Vagina (tissue), 2 donors: ENCODE data around the gene IRAG1. TPM values are rescaled to one million over a fixed set of nuclear protein-coding genes. Genes with fewer than 3 reads are reported as not detected.

Experiments used
- DNase-seq, 2 donors: peaks; one replicate each; pipeline ENCODE4 v3.0.0-alpha.2; 2017; ENCODE audit errors: extremely low spot score in 2 of 2
- H3K27ac ChIP-seq: fragments of 200-600 bp; sonication (generic); one replicate; pipeline ENCODE4 v1.5.1; 2019
- H3K27me3 ChIP-seq: fragments of 200-600 bp; sonication (generic); one replicate; pipeline ENCODE4 v1.5.1; 2019
- H3K36me3 ChIP-seq, 2 donors: fragments of 200-600 bp; sonication (generic); one replicate each; pipeline ENCODE4 v1.5.1; 2017 to 2019
- H3K4me1 ChIP-seq: fragments of 200-600 bp; sonication (generic); one replicate; pipeline ENCODE4 v1.5.1; 2019
- H3K4me3 ChIP-seq, 2 donors: fragments of 200-600 bp; sonication (generic); 1 replicate in 1 of 2; 2 replicates in 1 of 2; pipeline ENCODE4 v1.5.1; 2016 to 2019
- H3K9me3 ChIP-seq: fragments of 200-600 bp; sonication (generic); one replicate; pipeline ENCODE4 v1.5.1; 2019
- POLR2A ChIP-seq, 2 donors: fragments of 450-650 bp; IDR thresholded peaks; one replicate each; pipeline ENCODE4 v1.6.1; 2017; ENCODE audit warnings: antibody characterized with exemption in 2 of 2, mild to moderate bottlenecking in 2 of 2, moderate library complexity in 2 of 2
- POLR2AphosphoS5 ChIP-seq, 2 donors: sonication (generic); formaldehyde crosslinking; IDR thresholded peaks; one replicate each; pipeline ENCODE4 v1.9.0; 2017; ENCODE audit warnings: antibody characterized with exemption in 2 of 2, mild to moderate bottlenecking in 2 of 2, low read depth in 1 of 2; ENCODE audit not compliant: insufficient read depth in 1 of 2
- intact Hi-C: fragments of 100-400 bp; cut with DNase I; formaldehyde crosslinking; loops from one replicate; pipeline ENCODE4 v1.15.1; 2023
- small RNA-seq: library from RNA; depleted of rRNA; stranded (forward); fragments of <200 nt; gene quantifications from one replicate; pipeline ENCODE3, GENCODE V24; 2016
- total RNA-seq: library from RNA; depleted of rRNA; stranded (reverse); fragments of >200 nt; gene quantifications from one replicate; pipeline ENCODE4 v1.2.3, GENCODE V29; 2016
- TF ChIP-seq, protein P1 (sequence below), 3 experiments: fragments of 450-650 bp in 2 of 3; fragments of 200-600 bp in 1 of 3; sonication (generic) in 1 of 3; IDR thresholded peaks; one replicate each; pipeline ENCODE4 v1.5.1; 2017 to 2019; ENCODE audit warnings: antibody characterized with exemption in 3 of 3, mild to moderate bottlenecking in 2 of 3, moderate library complexity in 2 of 3

The IRAG1 gene
- total RNA-seq, 1 donor from 2014 or later = 18.2 TPM

DNA sequence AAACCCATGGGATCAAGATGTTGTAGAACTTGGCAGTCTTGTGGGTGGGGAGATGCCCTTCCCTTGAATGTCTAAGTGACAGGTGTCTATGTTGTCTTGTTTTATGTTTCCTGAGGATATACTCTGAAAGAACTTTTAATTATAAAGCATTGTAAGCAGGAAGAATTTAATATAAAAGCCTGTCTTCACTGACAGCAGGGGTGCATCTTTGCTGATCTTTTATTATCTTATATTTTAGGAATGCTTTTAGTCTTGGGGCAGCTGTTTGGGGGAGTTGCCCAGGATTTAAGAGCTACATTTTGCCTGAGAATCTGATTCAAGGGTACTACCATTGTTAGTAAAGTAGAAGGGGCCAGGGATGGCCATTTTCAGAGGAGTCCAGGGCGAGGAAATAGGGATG, 43.4 kb downstream of the IRAG1 start:
- H3K27ac ChIP-seq = peak overlapping the region; percentile 6
- no peaks in the 10 kb centered on the region for H3K9me3 ChIP-seq
- H3K36me3 ChIP-seq = no peaks in the 10 kb centered on the region
- H3K4me1 ChIP-seq = peaks cover 49% of the 10 kb centered on the region
- no peak overlapping the region for H3K4me3 ChIP-seq
- intact Hi-C loops = no loop called here
- H3K27me3 ChIP-seq = no peaks in the 10 kb centered on the region
- DNase-seq = no peak
- TF ChIP-seq POLR2AphosphoS5 (IDR thresholded peaks at IDR 0.05; ENCODE audit: insufficient read depth in 1 of 2, low read depth in 1 of 2) = no peak
- TF ChIP-seq, protein P1, sequence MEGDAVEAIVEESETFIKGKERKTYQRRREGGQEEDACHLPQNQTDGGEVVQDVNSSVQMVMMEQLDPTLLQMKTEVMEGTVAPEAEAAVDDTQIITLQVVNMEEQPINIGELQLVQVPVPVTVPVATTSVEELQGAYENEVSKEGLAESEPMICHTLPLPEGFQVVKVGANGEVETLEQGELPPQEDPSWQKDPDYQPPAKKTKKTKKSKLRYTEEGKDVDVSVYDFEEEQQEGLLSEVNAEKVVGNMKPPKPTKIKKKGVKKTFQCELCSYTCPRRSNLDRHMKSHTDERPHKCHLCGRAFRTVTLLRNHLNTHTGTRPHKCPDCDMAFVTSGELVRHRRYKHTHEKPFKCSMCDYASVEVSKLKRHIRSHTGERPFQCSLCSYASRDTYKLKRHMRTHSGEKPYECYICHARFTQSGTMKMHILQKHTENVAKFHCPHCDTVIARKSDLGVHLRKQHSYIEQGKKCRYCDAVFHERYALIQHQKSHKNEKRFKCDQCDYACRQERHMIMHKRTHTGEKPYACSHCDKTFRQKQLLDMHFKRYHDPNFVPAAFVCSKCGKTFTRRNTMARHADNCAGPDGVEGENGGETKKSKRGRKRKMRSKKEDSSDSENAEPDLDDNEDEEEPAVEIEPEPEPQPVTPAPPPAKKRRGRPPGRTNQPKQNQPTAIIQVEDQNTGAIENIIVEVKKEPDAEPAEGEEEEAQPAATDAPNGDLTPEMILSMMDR (IDR thresholded peaks at IDR 0.05) = no peak

DNA sequence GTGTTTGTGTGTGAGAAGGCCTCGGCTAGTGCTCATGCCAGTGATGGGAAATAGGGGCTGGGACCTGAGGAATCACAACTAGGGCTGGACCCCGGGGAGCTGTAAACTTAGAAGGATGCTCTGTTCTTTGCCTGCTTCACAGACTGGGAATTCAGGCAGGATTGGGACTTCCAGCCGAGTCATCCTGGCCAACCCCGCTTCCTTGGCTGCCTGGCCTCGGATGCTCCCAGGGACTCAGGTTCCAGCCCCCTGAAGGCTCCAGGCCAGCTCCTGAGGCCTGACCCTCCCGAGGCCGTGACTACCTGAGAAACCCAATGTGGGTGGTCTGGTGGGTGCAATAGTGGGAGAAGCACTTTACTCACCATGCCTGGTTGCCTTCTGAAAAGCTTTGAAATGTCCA, 44.7 kb downstream of the IRAG1 start:
- intact Hi-C loops = no loop called here
- DNase-seq = no peak
- Histone ChIP-seq H3K4me1 (peaks cover 38% of the 10 kb centered on the region), H3K4me3 (no peak overlapping the region), H3K36me3 (no peaks in the 10 kb centered on the region), H3K27me3 (no peaks in the 10 kb centered on the region), H3K9me3 (no peaks in the 10 kb centered on the region), H3K27ac (peak overlapping the region; percentile 12)
- TF ChIP-seq, protein P1 (IDR thresholded peaks at IDR 0.05) = no peak
- TF ChIP-seq POLR2AphosphoS5 (IDR thresholded peaks at IDR 0.05; ENCODE audit: insufficient read depth in 1 of 2, low read depth in 1 of 2) (no peak), POLR2A (IDR thresholded peaks at IDR 0.05) (no peak)

DNA sequence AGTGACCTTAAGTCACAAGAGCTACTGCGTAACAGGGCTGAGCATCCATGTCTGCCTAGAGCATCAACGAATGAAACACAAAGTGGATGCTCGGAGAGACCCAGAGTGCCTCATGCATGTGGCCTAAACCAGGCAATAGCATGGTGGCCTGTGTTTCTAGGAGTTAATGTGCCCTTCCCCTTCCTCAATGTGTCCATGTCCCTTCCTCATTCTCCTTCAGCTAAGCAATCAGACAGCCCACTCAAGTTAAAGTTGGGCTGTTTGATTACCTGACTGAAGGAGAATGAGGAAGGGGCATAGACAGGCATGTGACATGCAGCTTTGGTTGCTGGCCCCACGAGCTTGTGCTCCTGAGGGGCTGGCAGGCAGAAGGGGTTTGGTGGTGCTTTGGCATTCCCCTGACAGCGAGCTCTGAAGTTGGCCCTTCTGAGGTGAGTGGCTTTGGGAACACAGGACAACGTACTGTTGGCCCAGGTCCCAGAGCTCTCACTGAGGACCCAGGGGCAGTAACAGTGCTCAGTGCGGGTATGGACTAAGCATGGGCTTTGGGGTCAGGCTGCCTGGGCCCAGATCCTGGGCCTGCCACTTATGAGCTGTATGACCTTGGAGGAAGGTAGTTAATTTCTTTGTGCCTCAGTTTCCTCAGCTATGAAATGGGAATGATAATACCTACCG, 46.7 kb downstream of the IRAG1 start:
- intact Hi-C loops = no loop called here

DNA sequence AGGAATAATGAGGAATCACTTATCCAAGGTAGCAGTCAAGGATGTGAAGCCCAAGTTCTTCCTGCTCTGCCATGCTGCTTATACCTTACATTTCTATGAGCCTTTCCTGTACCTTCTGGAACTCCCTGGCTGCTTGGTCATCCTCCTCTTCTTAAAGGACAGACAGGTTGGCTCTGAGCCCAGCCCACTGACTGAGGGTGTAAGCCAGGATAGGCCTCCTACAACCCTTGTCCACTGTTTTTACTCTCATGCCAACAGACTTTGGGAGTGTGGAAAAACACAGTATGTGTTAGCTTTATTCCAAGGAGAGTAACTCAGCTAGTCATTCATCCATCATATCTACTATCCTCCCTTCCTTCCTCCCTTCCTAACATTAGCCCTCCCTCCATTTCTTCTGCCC, 47.5 kb downstream of the IRAG1 start:
- intact Hi-C loops = no loop called here
- Histone ChIP-seq H3K27ac (peak overlapping the region; percentile 61), H3K36me3 (no peaks in the 10 kb centered on the region), H3K4me3 (no peak overlapping the region), H3K9me3 (no peaks in the 10 kb centered on the region), H3K27me3 (no peaks in the 10 kb centered on the region), H3K4me1 (peaks cover 21% of the 10 kb centered on the region)
- TF ChIP-seq POLR2A (IDR thresholded peaks at IDR 0.05) = no peak
- TF ChIP-seq POLR2AphosphoS5 (IDR thresholded peaks at IDR 0.05; ENCODE audit: insufficient read depth in 1 of 2, low read depth in 1 of 2) = no peak
- TF ChIP-seq, protein P1 (IDR thresholded peaks at IDR 0.05) = no peak
- no peak for DNase-seq

More for the DNA sequence above, 46.7 kb downstream of the IRAG1 start:
- TF ChIP-seq, protein P1 (IDR thresholded peaks at IDR 0.05) = no peak
- TF ChIP-seq POLR2A (IDR thresholded peaks at IDR 0.05) (no peak), POLR2AphosphoS5 (IDR thresholded peaks at IDR 0.05; ENCODE audit: insufficient read depth in 1 of 2, low read depth in 1 of 2) (no peak)
- no peak for DNase-seq
- H3K27me3 ChIP-seq = no peaks in the 10 kb centered on the region
- peak overlapping the region; percentile 61 for H3K27ac ChIP-seq
- H3K4me3 ChIP-seq = no peak overlapping the region
- peaks cover 18% of the 10 kb centered on the region for H3K4me1 ChIP-seq
- no peaks in the 10 kb centered on the region for H3K9me3 ChIP-seq
- H3K36me3 ChIP-seq = no peaks in the 10 kb centered on the region

DNA sequence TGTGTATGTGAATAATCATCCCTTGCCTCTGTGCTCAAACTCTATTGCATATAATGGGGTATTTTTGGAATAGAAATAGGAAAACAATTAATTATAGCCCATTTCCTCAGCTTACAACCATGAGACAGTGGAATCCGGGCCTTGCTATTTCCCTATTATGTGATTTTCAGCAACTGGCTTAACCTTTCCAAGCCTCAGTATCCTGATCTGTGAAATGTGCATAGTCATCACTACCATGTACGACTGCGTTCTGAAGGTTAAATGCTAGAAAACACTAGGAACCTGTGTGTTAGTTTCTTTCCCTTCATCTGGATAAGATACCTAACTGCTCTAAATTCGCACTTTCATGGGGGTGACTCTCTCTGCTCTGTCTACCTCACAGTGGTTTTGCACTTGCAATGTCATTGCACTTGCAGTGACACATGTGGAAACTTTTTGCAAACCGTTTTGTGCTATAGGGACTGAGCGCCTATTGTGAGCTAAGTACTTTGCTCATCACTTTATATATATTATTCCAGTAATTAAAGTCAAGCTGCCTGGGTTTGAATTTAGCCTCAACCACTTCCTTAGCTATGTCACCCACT, 48.3 kb downstream of the IRAG1 start:
- Histone ChIP-seq H3K27ac (no peak overlapping the region), H3K4me3 (no peak overlapping the region)
- intact Hi-C loops = no loop called here

More for the DNA sequence above, 48.3 kb downstream of the IRAG1 start:
- no peaks in the 10 kb centered on the region for H3K36me3 ChIP-seq
- no peak for DNase-seq
- H3K9me3 ChIP-seq = no peaks in the 10 kb centered on the region
- H3K4me1 ChIP-seq = peaks cover 28% of the 10 kb centered on the region
- no peaks in the 10 kb centered on the region for H3K27me3 ChIP-seq
- TF ChIP-seq POLR2A (IDR thresholded peaks at IDR 0.05) = no peak

Small RNAs within 50 kb of the gene (small RNA-seq; reads per million reads assigned to genes)
- not detected for gene RF00019

Other genes starting within 250 kb of the IRAG1 start
- 20.1 TPM for gene AMPD3, start 238.5 kb downstream of the IRAG1 start, total RNA-seq
- 19.2 TPM for gene RNF141, start 152.6 kb downstream of the IRAG1 start, total RNA-seq
- gene LYVE1, start 125.1 kb downstream of the IRAG1 start, total RNA-seq = 62.9 TPM
- 20.6 TPM for gene CTR9, start 57.5 kb upstream of the IRAG1 start, total RNA-seq
- 368 TPM for gene EIF4G2, start 115.2 kb upstream of the IRAG1 start, total RNA-seq
- 40.8 TPM for gene ZBED5, start 164.3 kb upstream of the IRAG1 start, total RNA-seq